Measurements from ENCODE around the gene PTRH2.

GRCh38 chr17:59688496-59688895 lies 18.7 kb downstream of the PTRH2 start:
- TF ChIP-seq GATA2 (IDR thresholded peaks at IDR 0.05; ENCODE audit: low read depth, low read length), result no peak
- no peak for TF ChIP-seq GATA3 (IDR thresholded peaks at IDR 0.05; ENCODE audit: low read depth, low read length)
